ENCODE measurements around the gene SEMA7A.

SEMA7A gene

GRCh38 chr15:74384881-74385643, 48.7 kb downstream of the SEMA7A start:
- DNase-seq = no peak

- no peak for DNase-seq
These were observed 49.2 kb downstream of the SEMA7A start for GRCh38 chr15:74384566-74384880.

DNA sequence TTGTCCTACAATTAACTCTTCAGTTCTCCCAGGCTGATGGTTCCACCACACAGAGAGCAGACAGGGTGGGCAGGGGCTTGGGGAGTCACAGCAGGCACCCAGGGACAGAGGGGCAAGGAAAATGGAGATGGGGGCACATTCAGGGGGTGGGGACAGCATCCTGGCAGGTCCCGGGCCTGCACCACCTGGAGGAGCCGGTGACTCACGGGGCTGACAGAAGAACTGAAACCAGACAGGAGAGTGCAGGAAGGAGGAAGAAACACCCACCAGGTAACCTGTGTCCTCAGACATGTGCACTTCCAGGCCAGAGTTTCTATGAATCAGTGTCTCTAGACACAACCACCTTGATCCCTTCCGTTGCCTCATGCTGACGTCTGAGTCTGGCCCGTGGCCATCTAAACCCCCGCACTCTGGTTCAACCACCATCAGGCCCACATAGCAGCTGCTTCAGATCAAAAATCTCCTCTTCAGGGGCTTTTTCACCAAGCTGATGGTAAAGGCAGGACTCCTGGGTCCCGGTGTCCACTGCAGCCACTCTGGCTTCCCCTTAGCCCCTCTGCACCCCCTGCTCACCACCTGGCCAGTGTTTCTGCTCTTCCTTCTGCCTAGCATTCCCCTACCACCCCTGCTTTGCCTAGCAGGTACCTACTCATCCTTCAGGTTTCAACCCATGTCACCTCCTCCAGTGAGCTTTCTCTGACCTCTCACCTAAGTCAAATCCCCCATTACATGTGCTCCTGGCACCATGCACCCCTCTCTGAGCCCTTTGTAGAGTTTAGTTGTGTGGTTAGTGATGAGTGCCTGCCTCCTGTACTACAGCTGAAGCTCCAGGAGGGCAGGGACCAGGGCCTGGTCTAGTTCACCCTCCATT, 49.8 kb downstream of the SEMA7A start:
- no peak for DNase-seq

DNA sequence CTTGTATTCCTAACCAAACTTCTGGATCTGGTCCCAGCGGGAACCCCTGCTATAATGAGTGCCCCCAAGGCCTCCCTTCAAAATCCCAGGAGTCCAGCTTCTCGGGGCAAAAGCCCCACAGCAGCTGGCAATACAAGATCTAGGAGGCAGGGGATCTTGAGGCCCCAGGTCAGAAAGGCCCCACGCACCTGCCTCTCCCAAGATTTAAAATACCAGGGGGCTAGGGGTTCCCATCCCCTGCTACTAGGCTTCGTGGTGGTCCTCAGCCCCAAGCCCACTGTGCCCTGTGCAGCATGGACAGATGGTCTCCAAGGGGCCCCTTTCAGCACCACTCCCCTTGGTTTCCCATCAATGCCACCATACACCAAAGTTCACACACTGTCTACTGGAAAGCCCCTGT, 50.5 kb downstream of the SEMA7A start:
- no peak for DNase-seq

- DNase-seq = peak; percentile 8
These were observed 51.5 kb downstream of the SEMA7A start for GRCh38 chr15:74382004-74382816.

DNA sequence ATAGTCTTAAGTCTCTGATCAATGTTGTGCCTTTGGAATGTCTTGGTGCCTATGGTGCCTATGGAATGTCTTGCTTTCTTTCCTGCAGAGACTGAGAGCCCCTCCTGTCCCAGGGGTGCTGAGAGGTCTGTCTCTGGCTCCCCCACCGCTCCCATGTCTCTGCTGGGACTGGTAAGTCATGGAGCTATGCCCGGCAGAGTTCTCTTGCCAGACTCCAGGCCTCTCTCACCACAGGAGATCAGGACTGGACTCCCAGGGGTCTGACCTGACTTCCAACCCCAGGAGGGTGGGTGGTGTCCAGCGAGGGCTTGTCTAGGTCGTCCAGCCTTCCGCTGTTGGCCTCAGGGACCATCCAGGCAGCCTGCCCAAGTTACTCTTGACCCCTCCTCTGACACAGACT, 52.3 kb downstream of the SEMA7A start:
- no peak for DNase-seq

DNA sequence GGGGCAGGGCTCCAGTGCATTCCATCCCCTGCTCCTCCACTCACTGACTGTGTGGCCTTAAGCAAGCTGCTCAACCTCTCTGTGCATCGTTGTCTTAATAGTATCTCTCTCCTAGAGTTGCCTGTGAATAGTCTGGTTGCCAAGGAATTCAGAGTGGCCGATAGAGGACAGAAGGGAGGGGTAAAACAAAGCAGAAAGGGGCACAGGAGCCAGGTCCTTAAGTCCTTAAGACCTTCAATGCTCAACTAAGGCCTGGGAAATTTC, 52.6 kb downstream of the SEMA7A start:
- no peak for DNase-seq

DNA sequence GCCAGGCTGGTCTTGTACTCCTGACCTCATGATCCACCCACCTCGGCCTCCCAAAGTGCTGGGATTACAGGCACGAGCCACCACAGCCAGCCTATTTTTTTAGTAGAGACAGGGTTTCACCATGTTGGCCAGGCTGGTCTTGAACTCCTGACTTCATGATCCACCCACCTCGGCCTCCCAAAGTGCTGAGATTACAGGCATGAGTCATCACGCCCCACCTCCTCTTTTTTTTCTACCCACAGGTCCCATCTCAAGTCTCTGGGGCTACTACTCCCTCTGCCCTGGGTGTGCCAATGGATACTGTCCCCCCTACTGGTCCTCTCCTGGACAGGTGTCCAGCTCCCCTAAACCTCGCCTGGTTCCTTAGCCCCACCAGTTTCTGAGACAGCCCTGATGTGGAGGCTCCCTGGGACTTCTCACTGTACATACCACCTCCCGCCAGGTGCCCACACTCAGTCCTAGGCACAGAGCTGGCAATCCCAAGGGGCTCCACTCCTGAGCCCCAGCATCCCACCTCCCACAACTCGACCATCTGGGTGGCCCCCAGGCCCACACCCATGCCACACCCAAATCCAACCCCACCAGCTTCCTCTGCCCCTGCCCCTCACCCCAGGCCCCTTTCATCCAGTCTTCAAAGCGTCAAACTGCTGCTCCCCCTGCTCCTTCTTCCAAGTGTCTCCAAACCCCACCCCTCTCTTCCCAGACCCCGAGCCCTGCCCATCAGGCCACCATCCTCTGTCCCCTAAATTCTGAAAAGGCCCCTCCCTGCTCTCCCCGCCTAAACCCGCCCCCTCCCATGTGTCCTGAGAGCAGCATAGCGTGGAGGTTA, 53.2 kb downstream of the SEMA7A start:
- no peak for DNase-seq

DNA sequence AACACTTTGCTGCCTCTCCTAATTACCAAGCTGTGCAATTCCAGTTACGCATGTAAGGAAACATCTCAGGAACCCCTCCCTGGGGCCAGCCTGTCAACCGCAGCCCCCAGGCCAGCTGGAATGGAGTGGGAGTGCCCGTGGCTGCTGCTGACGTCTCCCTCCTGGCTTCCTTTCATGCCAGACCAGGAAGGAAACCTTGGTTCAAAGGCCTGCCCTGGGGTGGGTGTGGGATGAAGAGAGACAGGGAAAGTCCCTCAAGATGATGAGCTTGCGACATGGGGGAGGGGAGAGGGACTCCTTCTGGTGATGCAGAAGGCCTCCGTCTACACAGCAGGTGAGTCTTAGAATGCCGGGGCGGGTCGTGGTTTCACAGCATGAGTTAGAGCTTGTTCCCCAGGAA, 54.9 kb downstream of the SEMA7A start:
- DNase-seq = no peak

DNA sequence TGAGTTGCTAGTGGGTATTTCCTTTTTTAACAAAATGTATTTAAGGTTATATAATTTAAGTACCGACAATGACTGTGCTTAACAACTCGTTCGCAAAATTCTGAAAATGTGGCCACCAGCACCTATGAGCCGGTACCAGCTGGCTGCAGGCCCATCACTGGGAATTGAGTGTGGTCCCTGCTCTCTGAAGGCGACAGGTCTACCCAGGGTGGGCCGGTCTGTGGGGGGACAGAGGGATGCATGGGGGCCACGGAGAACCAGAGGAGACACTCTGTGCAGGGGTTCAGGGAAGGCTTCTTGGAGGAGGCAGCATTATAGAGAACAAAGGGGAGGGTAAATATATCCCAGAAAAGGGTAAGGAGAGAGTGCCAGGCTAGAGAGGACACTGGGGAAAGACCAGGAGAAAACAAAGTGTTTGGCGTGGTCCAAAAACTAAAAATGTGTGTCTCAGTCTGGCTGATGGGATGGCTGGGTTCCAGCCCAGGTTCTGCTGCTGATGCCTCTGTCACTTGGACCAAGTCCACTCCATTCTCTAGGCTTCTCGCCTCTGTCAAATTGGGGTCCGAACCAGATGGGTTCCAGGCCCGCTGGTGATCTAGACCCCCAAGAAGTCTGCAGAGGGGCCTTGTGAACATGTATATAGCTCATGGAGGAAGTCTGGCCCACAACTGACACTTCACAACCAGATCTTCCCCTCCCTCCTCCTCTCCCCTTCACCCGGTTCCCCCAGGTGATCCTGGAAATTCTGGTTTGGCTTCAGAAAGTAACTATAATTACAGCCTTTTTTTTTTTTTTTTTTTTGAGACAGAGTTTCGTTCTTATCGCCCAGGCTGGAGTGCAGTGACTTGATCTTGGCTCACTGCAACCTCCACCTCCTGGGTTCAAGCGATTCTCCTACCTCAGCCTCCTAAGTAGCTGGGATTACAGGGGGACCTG, 55.7 kb downstream of the SEMA7A start:
- DNase-seq = no peak

DNA sequence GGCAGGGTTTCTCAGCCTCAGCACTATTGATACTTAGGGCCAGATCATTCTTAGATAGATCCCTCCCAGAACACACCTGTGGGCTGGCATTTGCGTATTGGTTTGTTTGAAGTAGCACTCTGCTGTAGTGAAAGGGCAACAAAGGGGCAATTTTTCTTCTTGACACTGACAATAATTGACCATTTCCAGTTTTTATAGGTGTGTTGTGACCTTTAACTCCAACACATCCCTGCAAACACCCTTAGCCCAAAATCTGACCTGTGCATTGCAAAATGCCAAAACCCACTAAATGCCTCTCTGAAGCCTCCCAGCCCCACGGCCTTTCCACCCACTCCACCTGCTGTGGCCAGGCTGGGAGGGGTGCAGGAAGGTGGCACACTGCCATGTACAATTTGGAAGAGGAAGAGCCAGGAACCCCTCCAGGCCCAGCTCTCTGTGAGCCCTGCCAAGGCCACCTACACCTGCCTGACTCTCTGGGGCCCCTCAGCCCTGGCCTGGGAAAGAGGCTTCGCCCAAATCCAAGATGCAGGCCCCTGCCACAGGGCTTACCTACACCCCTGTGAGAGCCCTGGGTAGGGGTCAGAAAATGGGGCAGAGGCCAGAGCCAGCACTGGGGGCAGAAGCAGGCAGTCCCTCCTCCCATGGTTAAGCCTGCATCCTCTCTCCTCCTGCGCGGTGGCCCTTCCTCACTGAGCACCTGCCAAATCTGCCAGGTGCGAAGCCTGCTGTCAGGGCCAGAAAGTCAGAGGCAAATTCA, 56.8 kb downstream of the SEMA7A start:
- DNase-seq = no peak

DNA sequence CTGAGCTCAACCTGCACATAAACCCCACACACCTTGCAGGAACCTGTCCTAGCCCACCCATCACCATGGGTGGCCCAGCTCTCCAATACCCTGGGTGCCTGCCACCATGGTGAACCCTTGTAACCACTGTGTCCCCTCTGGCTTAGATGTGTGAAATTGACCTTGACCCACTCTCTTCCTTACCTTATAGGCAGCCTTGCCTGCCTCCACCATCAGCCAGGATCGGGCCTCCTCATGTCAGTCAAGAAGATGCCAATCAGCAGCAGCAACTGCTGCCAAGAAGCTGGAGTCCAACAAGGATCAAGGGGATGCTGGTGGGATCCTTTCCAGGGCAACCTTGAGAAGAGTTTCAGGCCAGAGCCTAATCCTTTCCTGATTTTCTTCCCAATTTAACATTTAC, 57.5 kb downstream of the SEMA7A start:
- DNase-seq = no peak

GRCh38 chr15:74375303-74375693, 58.5 kb downstream of the SEMA7A start:
- peak; percentile 42 for DNase-seq

DNA sequence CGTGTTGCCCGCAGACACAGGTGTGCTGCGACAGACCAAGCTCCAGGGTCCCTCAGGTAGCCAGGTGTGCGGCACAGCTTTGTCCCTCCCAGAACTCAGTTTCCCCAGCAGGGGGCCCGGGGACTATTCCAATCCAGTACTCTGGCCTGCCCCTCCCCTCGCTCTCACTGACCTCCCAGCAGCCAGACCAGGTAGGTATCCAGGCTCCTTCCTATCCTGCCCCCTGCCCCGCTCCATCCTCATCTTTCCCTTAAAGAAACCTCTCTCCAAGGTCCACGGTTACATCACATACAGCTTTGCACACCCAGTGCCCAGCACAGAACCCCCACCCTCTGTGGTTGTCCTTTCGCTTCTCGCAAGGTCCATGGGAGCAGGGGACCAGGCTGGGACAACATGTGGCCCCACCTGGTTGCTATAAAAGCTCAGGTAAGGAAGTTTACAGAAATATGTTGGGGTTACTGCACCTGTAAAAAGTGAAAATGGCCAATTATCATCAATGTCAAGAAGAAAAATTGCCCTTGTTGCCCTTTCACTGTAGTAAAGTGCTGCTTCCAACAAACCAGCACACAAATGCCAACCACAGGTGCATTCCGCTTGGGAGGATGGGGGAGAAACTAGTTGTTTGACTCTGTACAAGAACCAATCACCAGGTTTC, 59.0 kb downstream of the SEMA7A start:
- no peak for DNase-seq

DNA sequence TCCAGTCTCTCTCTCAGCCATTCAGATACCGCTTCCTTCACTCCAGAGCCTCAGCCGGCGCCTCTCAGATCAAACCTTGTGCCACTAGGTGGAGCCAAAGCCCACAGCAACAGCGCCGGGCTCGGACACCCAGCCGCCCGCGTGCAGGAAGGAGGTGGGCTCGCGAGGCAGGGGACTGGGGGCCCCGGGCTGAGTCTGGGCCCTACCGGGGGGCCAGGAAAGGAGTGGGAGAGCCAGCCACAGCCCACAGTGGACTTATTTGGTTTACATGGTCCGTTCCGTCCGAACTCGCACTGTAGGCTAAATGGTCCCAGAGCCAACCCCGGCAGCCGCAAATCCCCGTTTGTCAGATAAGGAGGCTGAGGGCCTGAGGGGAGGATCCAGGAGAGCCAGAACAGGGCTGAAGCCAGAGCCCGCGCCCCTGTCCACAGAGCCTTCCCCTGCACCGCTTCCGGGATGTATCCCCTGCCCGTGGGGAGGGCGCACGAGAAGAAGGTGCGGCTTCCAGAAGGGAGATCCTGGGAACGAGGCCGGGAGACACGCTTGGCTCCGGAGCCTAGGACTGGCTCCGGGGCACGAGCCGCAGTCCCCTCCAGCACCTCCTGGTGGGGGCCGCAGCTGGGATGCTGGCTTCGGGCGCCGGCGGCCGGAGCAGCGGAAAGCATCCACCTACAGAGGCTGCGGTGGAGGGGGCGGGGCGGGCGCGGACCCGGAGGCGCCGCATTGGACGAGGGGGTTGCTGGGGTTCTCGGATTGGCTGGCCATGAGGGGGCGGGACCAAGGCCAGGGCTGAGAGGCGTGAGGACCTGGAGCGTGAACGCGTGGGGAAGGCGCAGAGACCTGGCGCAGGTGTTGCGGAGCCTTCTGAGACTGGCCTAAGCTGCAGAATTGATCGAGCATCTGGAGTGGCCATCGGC, 59.8 kb downstream of the SEMA7A start:
- peak; percentile 80 for DNase-seq

GRCh38 chr15:74373056-74373650, 60.6 kb downstream of the SEMA7A start:
- no peak for DNase-seq

- DNase-seq = no peak
These were observed 63.3 kb downstream of the SEMA7A start for GRCh38 chr15:74370471-74370870.

GRCh38 chr15:74369756-74370155, 64.0 kb downstream of the SEMA7A start:
- no peak for DNase-seq

Data from NCI-H2227 treated with DMSO at 0.1 percent for 48 hours (cell line).